DOHH2 (cell line): ENCODE results near the gene SERPINB13.

ENCODE experiments used
- H3F3A ChIP-seq: fragments of 200-600 bp; sonication (generic), shearing (Covaris generic); 2 replicates; pipeline ENCODE4 v1.6.0; 2016; ENCODE audit warnings: antibody characterized with exemption, mild to moderate bottlenecking; ENCODE audit not compliant: control insufficient read depth, insufficient read depth
- H3K27ac ChIP-seq: fragments of 200-600 bp; sonication (generic); 2 replicates; pipeline ENCODE4 v1.5.1; 2014; ENCODE audit warnings: low read depth, mild to moderate bottlenecking, low read length, moderate library complexity
- H3K27me3 ChIP-seq: fragments of 200-600 bp; sonication (generic); 2 replicates; pipeline ENCODE4 v1.6.1; 2014; ENCODE audit warnings: mild to moderate bottlenecking, low read length, mixed read lengths; ENCODE audit not compliant: control insufficient read depth
- H3K36me3 ChIP-seq: fragments of 200-600 bp; sonication (generic); 2 replicates; pipeline ENCODE4 v1.6.1; 2014; ENCODE audit warnings: mild to moderate bottlenecking, low read length, moderate library complexity, mixed read lengths; ENCODE audit not compliant: control insufficient read depth
- H3K4me1 ChIP-seq: fragments of 200-600 bp; sonication (generic); 2 replicates; pipeline ENCODE4 v1.6.1; 2014; ENCODE audit warnings: mild to moderate bottlenecking, low read length, mixed read lengths; ENCODE audit not compliant: control insufficient read depth
- H3K4me2 ChIP-seq: fragments of 200-600 bp; sonication (generic); 2 replicates; pipeline ENCODE4 v1.6.0; 2014; ENCODE audit warnings: mild to moderate bottlenecking, low read length, moderate library complexity
- H3K4me3 ChIP-seq: fragments of 200-600 bp; sonication (generic); 2 replicates; pipeline ENCODE4 v1.5.1; 2014; ENCODE audit warnings: mild to moderate bottlenecking, low read length, mixed read lengths
- H3K79me2 ChIP-seq: fragments of 200-600 bp; sonication (generic); 2 replicates; pipeline ENCODE4 v1.6.1; 2014; ENCODE audit warnings: mild to moderate bottlenecking, low read length, mixed read lengths; ENCODE audit not compliant: control insufficient read depth
- H3K9me2 ChIP-seq: fragments of 200-600 bp; sonication (generic); replicated peaks from 2 replicates; pipeline ENCODE4 v1.6.1; 2014; ENCODE audit warnings: mild to moderate bottlenecking, low read length, mixed read lengths; ENCODE audit not compliant: control insufficient read depth
- H3K9me3 ChIP-seq: fragments of 200-600 bp; sonication (generic); 2 replicates; pipeline ENCODE4 v1.6.1; 2014; ENCODE audit warnings: antibody characterized with exemption, low read length, mixed read lengths; ENCODE audit not compliant: control insufficient read depth, insufficient read depth
- H4K20me1 ChIP-seq: fragments of 200-600 bp; sonication (generic); 2 replicates; pipeline ENCODE4 v1.6.0; 2014; ENCODE audit warnings: low read depth, mild to moderate bottlenecking, antibody characterized with exemption, low read length, moderate library complexity; ENCODE audit not compliant: control insufficient read depth, insufficient read depth
- CTCF ChIP-seq: fragments of 200-600 bp; sonication (generic); IDR thresholded peaks from one replicate; pipeline ENCODE4 v1.5.1; 2014; ENCODE audit warnings: antibody characterized with exemption, mild to moderate bottlenecking, low read depth, low read length; ENCODE audit not compliant: poor library complexity, severe bottlenecking
- EZH2phosphoT487 ChIP-seq: fragments of 200-600 bp; sonication (generic); IDR thresholded peaks from 2 replicates; pipeline ENCODE4 v1.6.1; 2017; ENCODE audit warnings: borderline replicate concordance, mild to moderate bottlenecking, antibody characterized with exemption, low read length, moderate library complexity, mixed read lengths

The SERPINB13 gene

GRCh38 chr18:63617915-63618234 is 30.7 kb downstream of the SERPINB13 start:
- Histone ChIP-seq H3K27me3 (no peaks in the 10 kb centered on the region), H3K9me3 (no peaks in the 10 kb centered on the region), H3K4me1 (no peaks in the 10 kb centered on the region), H3K27ac (no peak overlapping the region), H3K79me2 (no peaks in the 10 kb centered on the region), H3K9me2 (no peaks in the 10 kb centered on the region), H3K36me3 (no peaks in the 10 kb centered on the region), H4K20me1 (no peaks in the 10 kb centered on the region), H3F3A (no peaks in the 10 kb centered on the region), H3K4me3 (no peak overlapping the region), H3K4me2 (no peak overlapping the region)
- TF ChIP-seq CTCF, result no peak
- no peak for TF ChIP-seq EZH2phosphoT487

DNA sequence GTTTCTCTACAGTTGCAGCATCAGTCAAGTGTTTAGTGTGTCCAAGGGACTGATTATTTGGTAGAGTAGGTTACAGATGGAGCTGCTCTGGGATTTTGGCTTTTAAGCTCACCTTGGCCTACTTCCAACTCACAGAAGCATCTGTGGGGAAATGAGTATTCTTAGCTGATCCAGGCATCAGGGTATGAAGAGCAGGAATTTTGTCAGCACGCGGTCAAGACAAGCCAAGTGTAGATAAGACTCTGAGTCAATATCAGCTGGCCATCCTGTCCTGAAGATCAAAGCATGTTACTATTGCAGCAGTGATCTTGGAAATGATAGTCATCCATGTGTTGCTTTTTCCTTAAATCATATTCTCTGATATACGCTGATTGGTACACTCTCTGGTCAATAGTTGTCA is 32.5 kb downstream of the SERPINB13 start:
- Histone ChIP-seq H3K27me3 (no peaks in the 10 kb centered on the region), H3K4me3 (no peak overlapping the region), H3K27ac (no peak overlapping the region), H3K9me3 (peaks cover 11% of the 10 kb centered on the region; the same call in 1 of the 2 replicates), H3K79me2 (no peaks in the 10 kb centered on the region), H3K4me2 (no peak overlapping the region), H4K20me1 (no peaks in the 10 kb centered on the region), H3F3A (no peaks in the 10 kb centered on the region), H3K9me2 (no peaks in the 10 kb centered on the region), H3K36me3 (no peaks in the 10 kb centered on the region), H3K4me1 (no peaks in the 10 kb centered on the region)
- TF ChIP-seq EZH2phosphoT487, result no peak
- no peak for TF ChIP-seq CTCF

DNA sequence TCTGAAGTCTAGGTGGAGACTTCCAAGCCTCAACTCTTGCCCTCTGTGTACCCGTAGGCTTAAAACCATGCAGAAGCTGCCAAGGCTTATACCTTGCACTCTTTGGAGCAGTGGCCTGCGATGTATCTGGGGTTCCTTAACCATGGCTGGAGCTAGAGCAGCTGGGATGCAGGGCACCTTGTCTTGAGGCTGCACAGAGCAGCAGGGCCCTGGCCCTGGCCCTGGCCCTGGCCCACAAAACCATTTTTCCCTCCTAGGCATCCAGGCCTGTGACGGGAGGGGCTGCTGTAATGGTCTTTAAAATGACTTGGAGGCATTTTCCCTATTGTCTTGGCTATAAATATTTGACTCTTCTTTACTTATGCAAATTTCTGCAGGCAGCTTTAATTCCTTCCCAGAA is 37.7 kb downstream of the SERPINB13 start:
- Histone ChIP-seq H3K9me2 (no peaks in the 10 kb centered on the region), H4K20me1 (no peaks in the 10 kb centered on the region), H3K4me1 (no peaks in the 10 kb centered on the region), H3K4me3 (no peak overlapping the region), H3F3A (no peaks in the 10 kb centered on the region), H3K36me3 (no peaks in the 10 kb centered on the region), H3K27ac (no peak overlapping the region), H3K4me2 (no peak overlapping the region), H3K79me2 (no peaks in the 10 kb centered on the region), H3K9me3 (peaks cover 36% of the 10 kb centered on the region), H3K27me3 (no peaks in the 10 kb centered on the region)
- TF ChIP-seq CTCF, result no peak
- no peak for TF ChIP-seq EZH2phosphoT487

- Histone ChIP-seq H3K4me2 (no peak overlapping the region), H3K9me3 (peaks cover 36% of the 10 kb centered on the region)
Observed at GRCh38 chr18:63626431-63626830, 39.3 kb downstream of the SERPINB13 start.

More at GRCh38 chr18:63626431-63626830, 39.3 kb downstream of the SERPINB13 start:
- Histone ChIP-seq H3K27ac (no peak overlapping the region), H3K4me3 (no peak overlapping the region), H3K4me1 (no peaks in the 10 kb centered on the region), H4K20me1 (no peaks in the 10 kb centered on the region), H3K27me3 (no peaks in the 10 kb centered on the region), H3K36me3 (no peaks in the 10 kb centered on the region), H3K79me2 (no peaks in the 10 kb centered on the region), H3F3A (no peaks in the 10 kb centered on the region), H3K9me2 (no peaks in the 10 kb centered on the region)
- TF ChIP-seq CTCF (no peak), EZH2phosphoT487 (no peak)
